Transverse colon (tissue), 4 donors: Measurements from ENCODE around the gene GBX1.

Source experiments
- EP300 ChIP-seq: sonication (generic); formaldehyde crosslinking; IDR thresholded peaks from one replicate; pipeline ENCODE4 v1.6.1; 2017; ENCODE audit warnings: antibody characterized with exemption, low read depth
- POLR2A ChIP-seq: fragments of 450-650 bp; IDR thresholded peaks from one replicate; pipeline ENCODE4 v1.6.1; 2016; ENCODE audit warnings: antibody characterized with exemption, mild to moderate bottlenecking, moderate library complexity
- POLR2AphosphoS5 ChIP-seq, 3 donors: sonication (generic); formaldehyde crosslinking; IDR thresholded peaks; one replicate each; pipeline ENCODE4 v1.6.1; 2016; ENCODE audit warnings: antibody characterized with exemption in 3 of 3
- TF ChIP-seq, protein P1 (sequence below), 5 experiments: fragments of 200-600 bp in 3 of 5; fragments of 450-650 bp in 2 of 5; sonication (generic) in 3 of 5; IDR thresholded peaks; 1 replicate in 2 of 5; 2 replicates in 3 of 5; pipeline ENCODE4 v1.5.1; 2016 to 2017; ENCODE audit warnings: antibody characterized with exemption in 5 of 5, inconsistent platforms in 3 of 5, mild to moderate bottlenecking in 2 of 5, moderate library complexity in 1 of 5

DNA sequence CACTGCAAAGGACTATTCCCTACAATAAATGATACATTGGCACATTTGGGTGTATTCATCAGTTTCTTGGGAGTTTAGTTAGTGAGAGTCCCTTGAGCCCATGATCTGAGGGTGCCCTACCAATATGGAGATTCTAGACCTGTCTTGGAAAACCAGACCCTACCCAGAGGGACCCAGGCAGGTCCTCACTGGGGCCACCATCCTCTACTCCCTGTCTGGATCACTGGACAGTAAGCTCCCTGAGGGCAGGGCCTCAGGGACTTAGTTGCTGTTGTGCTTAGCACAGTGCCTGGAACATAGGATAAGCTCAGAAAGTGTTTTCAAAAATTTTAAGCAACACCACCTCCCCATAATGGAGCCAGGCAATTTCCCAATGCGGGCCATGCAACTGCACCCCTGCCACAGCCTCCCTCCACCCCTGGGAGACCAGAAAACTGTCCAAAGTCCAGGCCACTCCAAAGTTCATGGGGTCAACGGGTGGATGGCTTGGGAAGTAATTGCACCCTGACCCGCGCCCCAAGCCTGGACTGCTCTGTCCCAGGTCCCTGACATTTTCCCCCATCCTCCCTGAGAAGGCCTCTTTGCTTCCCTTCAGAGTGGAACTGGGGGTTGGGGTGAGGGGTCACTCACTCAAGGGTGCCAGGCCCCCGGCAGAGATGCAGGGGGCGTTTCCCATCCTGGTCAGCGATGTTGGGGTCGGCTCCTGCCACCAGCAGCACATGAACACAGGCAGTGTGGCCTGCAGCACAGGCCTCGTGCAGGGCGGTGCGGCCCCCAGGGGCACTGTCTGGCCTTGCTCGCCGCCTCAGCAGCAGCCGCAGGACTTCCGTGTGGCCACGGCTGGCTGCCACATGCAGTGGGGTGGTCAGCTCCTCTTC, 18.5 kb upstream of the GBX1 start:
- TF ChIP-seq, protein P1, sequence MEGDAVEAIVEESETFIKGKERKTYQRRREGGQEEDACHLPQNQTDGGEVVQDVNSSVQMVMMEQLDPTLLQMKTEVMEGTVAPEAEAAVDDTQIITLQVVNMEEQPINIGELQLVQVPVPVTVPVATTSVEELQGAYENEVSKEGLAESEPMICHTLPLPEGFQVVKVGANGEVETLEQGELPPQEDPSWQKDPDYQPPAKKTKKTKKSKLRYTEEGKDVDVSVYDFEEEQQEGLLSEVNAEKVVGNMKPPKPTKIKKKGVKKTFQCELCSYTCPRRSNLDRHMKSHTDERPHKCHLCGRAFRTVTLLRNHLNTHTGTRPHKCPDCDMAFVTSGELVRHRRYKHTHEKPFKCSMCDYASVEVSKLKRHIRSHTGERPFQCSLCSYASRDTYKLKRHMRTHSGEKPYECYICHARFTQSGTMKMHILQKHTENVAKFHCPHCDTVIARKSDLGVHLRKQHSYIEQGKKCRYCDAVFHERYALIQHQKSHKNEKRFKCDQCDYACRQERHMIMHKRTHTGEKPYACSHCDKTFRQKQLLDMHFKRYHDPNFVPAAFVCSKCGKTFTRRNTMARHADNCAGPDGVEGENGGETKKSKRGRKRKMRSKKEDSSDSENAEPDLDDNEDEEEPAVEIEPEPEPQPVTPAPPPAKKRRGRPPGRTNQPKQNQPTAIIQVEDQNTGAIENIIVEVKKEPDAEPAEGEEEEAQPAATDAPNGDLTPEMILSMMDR (IDR thresholded peaks at IDR 0.05): no peak
- TF ChIP-seq POLR2A (no peak), POLR2AphosphoS5 (IDR thresholded peaks at IDR 0.05) (no peak), EP300 (no peak)
